Aorta (tissue), 5 donors: ENCODE results near the gene RNF166. TPM values are rescaled to one million over a fixed set of nuclear protein-coding genes. Genes with fewer than 3 reads are reported as not detected.

ENCODE experiments used
- ATAC-seq: fragments of 200-7000 bp; cut with Tn5 transposase; one replicate; pipeline ENCODE4 v1.9.1; 2022; ENCODE audit warnings: moderate library complexity; ENCODE audit not compliant: low FRiP score
- DNase-seq, 2 donors: peaks; one replicate each; pipeline ENCODE4 v3.0.0-alpha.2; 2020
- H3K27ac ChIP-seq, 2 donors: one replicate each; pipeline ENCODE4 v1.5.1; 2013; ENCODE audit warnings: low read length in 2 of 2, mild to moderate bottlenecking in 2 of 2, moderate library complexity in 2 of 2, control low read depth in 1 of 2, inconsistent platforms in 1 of 2, low read depth in 1 of 2
- H3K27me3 ChIP-seq, 2 donors: one replicate each; pipeline ENCODE4 v1.6.1; 2013; ENCODE audit warnings: control low read depth in 1 of 2, low read length in 1 of 2, mild to moderate bottlenecking in 1 of 2, moderate library complexity in 1 of 2; ENCODE audit not compliant: insufficient read depth in 2 of 2, control insufficient read depth in 1 of 2
- H3K36me3 ChIP-seq, 2 donors: one replicate each; pipeline ENCODE4 v1.6.1; 2013; ENCODE audit warnings: control low read depth in 1 of 2, low read length in 1 of 2, mild to moderate bottlenecking in 1 of 2; ENCODE audit not compliant: insufficient read depth in 2 of 2, control insufficient read depth in 1 of 2
- H3K4me1 ChIP-seq, 2 donors: one replicate each; pipeline ENCODE4 v1.6.1; 2013; ENCODE audit warnings: low read length in 2 of 2, control low read depth in 1 of 2, mild to moderate bottlenecking in 1 of 2, moderate library complexity in 1 of 2; ENCODE audit not compliant: insufficient read depth in 2 of 2, control insufficient read depth in 1 of 2
- H3K4me3 ChIP-seq, 2 donors: one replicate each; pipeline ENCODE4 v1.5.1; 2013; ENCODE audit warnings: low read length in 2 of 2, control low read depth in 1 of 2, mild to moderate bottlenecking in 1 of 2
- H3K9me3 ChIP-seq: one replicate; pipeline ENCODE4 v1.6.1; 2013; ENCODE audit warnings: mild to moderate bottlenecking, low read length; ENCODE audit not compliant: control insufficient read depth
- WGBS, 2 donors: extraction: QIAGEN DNeasy Blood & Tissue Kit; methylation state at CpG; one replicate each; pipeline ENCODE4 v1.1.7; 2013; 5-methylcytosine and 5-hydroxymethylcytosine counted together
- intact Hi-C, 2 donors: fragments of 100-400 bp; cut with DNase I; formaldehyde crosslinking; loops; one replicate each; pipeline versions ENCODE4 v1.14.2 to v1.15.0; 2022
- polyA plus RNA-seq, 2 donors: library from polyadenylated mRNA; stranded (reverse); fragments of 200-250 nt; gene quantifications; one replicate each; pipeline ENCODE4 v1.2.3, GENCODE V29; 2013
- total RNA-seq, 2 donors: library from RNA; stranded (reverse); fragmentation: NEBNext Ultra II Directional; extraction: Animal tissue kit (Norgen Biotek cat#: 25700); gene quantifications; one replicate each; pipeline ENCODE4 v1.2.1, GENCODE V29; 2021
- donor health status: healthy with polysubstance abuse.
- donor health status: Bipolar disorder and iron deficiency.
- donor health status: DM: no; HTN: no; CAD: no.
- donor health status: DM: no; HTN: no; CAD: no.
- donor health status: DM: yes; HTN: yes; CAD: no.

The RNF166 gene
- total and polyA plus RNA-seq, 4 donors, result 16.2 to 39.4 (median 22.7) TPM

DNA sequence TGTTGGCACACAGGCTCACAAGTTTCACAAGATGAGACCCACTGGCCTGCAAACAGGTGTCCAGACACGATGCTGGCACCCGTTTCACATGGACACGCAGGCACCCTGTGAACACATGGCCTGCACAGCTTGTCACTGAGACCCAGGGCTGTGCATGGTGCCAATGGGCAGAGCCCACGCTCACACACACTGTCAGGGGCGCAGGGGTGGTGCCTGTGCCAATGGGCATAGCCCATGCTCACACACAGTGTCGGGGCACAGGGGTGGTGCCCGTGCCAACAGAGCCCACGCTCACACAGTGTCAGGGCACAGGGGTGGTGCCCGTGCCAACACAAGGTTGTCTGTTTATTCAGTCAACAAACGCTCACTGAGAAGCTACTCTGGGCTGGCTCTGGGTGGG lies 29.4 kb upstream of the RNF166 start:
- H3K27me3 ChIP-seq, result no peaks in the 10 kb centered on the region
- H3K4me1 ChIP-seq, result no peaks in the 10 kb centered on the region
- no peak overlapping the region for H3K4me3 ChIP-seq
- WGBS, 2 donors, result 86 to 89% methylated on average over 10 of the region's 10 CpGs
- no peaks in the 10 kb centered on the region for H3K9me3 ChIP-seq
- no peak for ATAC-seq
- DNase-seq, result no peak
- H3K27ac ChIP-seq, result no peak overlapping the region
- intact Hi-C loops, result loop anchor here (5.0 to 10.0 kb wide), 3 partner anchors 122 to 482 kb away; partner anchors contain the start of genes ZNF778 (in 2 of the 2), GALNS (in 1 of the 2) and TRAPPC2L (in 1 of the 2)
- H3K36me3 ChIP-seq, result peaks cover 0 to 2% of the 10 kb centered on the region in 2 donors

- 92 to 94% methylated on average over 16 of the region's 16 CpGs for WGBS, 2 donors
- Histone ChIP-seq H3K36me3 (peaks cover 0 to 2% of the 10 kb centered on the region in 2 donors), H3K27me3 (no peaks in the 10 kb centered on the region), H3K4me3 (no peak overlapping the region), H3K4me1 (no peaks in the 10 kb centered on the region), H3K27ac (no peak overlapping the region), H3K9me3 (no peaks in the 10 kb centered on the region)
- no peak for DNase-seq
- no peak for ATAC-seq
- intact Hi-C loops, result loop anchor here (5.0 to 10.0 kb wide), 3 partner anchors 122 to 482 kb away; partner anchors contain the start of genes ZNF778 (in 2 of the 2), GALNS (in 1 of the 2) and TRAPPC2L (in 1 of the 2)
These were observed 28.9 kb upstream of the RNF166 start for GRCh38 chr16:88735121-88735520.

GRCh38 chr16:88734361-88734728 lies 28.1 kb upstream of the RNF166 start:
- Histone ChIP-seq H3K4me3 (no peak overlapping the region), H3K4me1 (no peaks in the 10 kb centered on the region), H3K27me3 (no peaks in the 10 kb centered on the region), H3K9me3 (no peaks in the 10 kb centered on the region), H3K36me3 (peaks cover 0 to 2% of the 10 kb centered on the region in 2 donors), H3K27ac (no peak overlapping the region)
- ATAC-seq, result no peak
- 93 to 94% methylated on average over 23 of the region's 23 CpGs for WGBS, 2 donors
- intact Hi-C loops, result loop anchor here in 1 of 2 donors (10.0 kb wide), 1 partner anchor 480 kb away; the partner anchor contains the start of gene ZNF778
- no peak for DNase-seq

DNA sequence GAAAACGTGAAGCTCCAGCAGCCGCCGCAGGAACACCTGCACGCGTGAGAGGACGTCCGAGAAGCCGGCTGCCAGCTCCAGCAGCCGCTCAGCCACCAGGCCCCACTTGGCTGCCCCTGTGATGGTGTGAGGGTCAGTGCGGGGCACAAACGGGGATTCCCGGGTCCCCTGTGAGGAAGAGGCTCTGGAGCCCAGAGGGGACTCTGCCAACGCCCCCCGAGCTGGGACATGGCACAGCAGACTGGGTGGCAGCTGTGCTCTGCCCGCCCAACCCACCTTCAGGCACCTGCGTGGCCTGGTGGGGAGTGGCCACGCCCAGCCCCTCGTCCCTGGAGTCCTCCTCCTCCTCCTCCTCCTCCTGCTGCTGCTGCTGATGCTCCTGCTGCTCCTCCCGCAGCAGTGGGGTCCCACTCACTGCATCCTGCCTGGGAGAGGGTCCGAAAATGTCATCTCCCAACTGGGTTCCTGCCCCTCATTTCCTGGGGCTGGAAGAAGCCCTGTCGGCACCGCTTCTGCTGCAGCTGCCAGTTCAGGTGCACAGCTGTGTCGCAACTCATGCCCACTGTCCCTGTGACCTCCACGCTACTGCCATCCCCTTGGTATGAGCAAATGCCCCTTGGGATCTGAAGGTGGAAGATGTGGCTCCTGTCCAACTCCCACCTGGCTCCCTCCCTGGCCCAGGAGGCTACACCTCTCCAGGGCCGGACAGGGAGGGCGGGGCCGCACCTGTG lies 27.6 kb upstream of the RNF166 start:
- Histone ChIP-seq H3K9me3 (no peaks in the 10 kb centered on the region), H3K27ac (no peak overlapping the region), H3K36me3 (peaks cover 0 to 2% of the 10 kb centered on the region in 2 donors), H3K4me3 (no peak overlapping the region), H3K4me1 (no peaks in the 10 kb centered on the region), H3K27me3 (no peaks in the 10 kb centered on the region)
- no peak for ATAC-seq
- WGBS, 2 donors, result 90 to 92% methylated on average over 26 to 27 of the region's 27 CpGs
- DNase-seq, result no peak
- intact Hi-C loops, result loop anchor here in 1 of 2 donors (10.0 kb wide), 1 partner anchor 481 kb away; the partner anchor contains the start of gene ZNF778

- ATAC-seq (no peak), DNase-seq (no peak)
- H3K36me3 ChIP-seq, result peaks cover 0 to 2% of the 10 kb centered on the region in 2 donors
- intact Hi-C loops, result loop anchor here in 1 of 2 donors (10.0 kb wide), 1 partner anchor 482 kb away; the partner anchor contains the start of gene ZNF778
- no peak overlapping the region for H3K4me3 ChIP-seq
- H3K9me3 ChIP-seq, result no peaks in the 10 kb centered on the region
- H3K4me1 ChIP-seq, result no peaks in the 10 kb centered on the region
- no peaks in the 10 kb centered on the region for H3K27me3 ChIP-seq
- WGBS, 2 donors, result 87 to 88% methylated on average over 12 to 13 of the region's 13 CpGs
- H3K27ac ChIP-seq, result no peak overlapping the region
These were observed 26.7 kb upstream of the RNF166 start for GRCh38 chr16:88732961-88733294.

- intact Hi-C loops, result loop anchor here in 1 of 2 donors (10.0 kb wide), 1 partner anchor 482 kb away; the partner anchor contains the start of gene ZNF778
- Histone ChIP-seq H3K4me1 (no peaks in the 10 kb centered on the region), H3K36me3 (peaks cover 0 to 2% of the 10 kb centered on the region in 2 donors), H3K9me3 (no peaks in the 10 kb centered on the region), H3K27ac (no peak overlapping the region), H3K4me3 (no peak overlapping the region), H3K27me3 (no peaks in the 10 kb centered on the region)
- WGBS, 2 donors, result 74% methylated on average over 30 of the region's 30 CpGs
- no peak for DNase-seq
- ATAC-seq, result no peak
These were observed 26.2 kb upstream of the RNF166 start for GRCh38 chr16:88732172-88732960.

- intact Hi-C loops, result loop anchor here in 1 of 2 donors (10.0 kb wide), 1 partner anchor 483 kb away; the partner anchor contains the start of gene ZNF778
These were observed 25.5 kb upstream of the RNF166 start for GRCh38 chr16:88731699-88732098.

DNA sequence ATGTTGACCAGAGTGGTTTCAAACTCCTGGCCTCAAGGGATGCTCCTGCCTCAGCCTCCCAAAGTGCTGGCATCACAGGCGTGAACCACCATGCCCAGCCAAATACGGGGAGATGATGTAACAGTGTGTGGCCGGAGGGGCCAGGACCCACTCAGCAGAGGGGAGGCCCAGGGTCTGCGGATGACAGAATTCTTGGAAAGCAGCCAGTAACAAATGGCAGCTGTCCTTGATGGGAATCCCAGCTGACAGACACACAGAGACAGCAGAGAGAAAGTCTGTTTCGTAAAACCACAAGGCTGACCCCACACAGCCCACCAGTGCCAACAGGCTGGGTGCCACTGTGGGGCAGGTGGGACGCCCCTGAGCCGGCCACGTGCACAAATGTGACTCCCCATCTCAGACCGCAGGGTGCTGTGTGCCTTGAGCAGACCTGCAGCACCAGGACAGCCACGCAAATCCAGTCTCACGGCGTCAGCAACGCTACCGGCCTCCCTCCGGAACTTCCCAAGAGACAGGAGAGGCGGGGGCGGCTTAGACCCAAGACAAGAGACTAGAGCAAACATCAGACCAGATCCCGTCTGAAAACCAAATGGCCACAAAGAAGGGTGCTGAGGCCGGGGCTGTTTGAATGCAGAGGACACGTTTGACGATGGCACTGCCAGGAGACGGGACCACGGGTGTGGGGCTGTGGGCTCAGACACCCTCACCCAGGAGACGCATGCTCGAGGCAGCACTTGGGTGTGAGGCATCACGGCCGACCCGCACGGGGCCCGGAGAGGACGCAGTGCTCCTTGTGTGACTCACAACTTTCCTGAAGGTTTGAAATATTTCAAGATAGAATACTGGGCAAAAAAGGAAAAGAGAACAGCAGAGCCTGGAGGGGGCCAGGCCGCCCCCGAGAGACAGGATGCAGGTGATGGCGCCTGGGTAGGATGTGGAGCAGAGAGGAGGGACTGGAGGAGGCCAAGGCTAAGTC lies 24.7 kb upstream of the RNF166 start:
- no peaks in the 10 kb centered on the region for H3K27me3 ChIP-seq
- H3K4me3 ChIP-seq, result no peak overlapping the region
- peaks cover 0 to 6% of the 10 kb centered on the region in 2 donors for H3K36me3 ChIP-seq
- no peaks in the 10 kb centered on the region for H3K4me1 ChIP-seq
- DNase-seq, result no peak
- H3K9me3 ChIP-seq, result no peaks in the 10 kb centered on the region
- ATAC-seq, result no peak
- H3K27ac ChIP-seq, result no peak overlapping the region
- intact Hi-C loops, result loop anchor here in 1 of 2 donors (10.0 kb wide), 1 partner anchor 484 kb away; the partner anchor contains the start of gene ZNF778
- 81 to 82% methylated on average over 34 of the region's 34 CpGs for WGBS, 2 donors

More at GRCh38 chr16:88731699-88732098, 25.5 kb upstream of the RNF166 start:
- H3K9me3 ChIP-seq, result no peaks in the 10 kb centered on the region
- ATAC-seq (no peak), DNase-seq (no peak)
- no peak overlapping the region for H3K27ac ChIP-seq
- WGBS, 2 donors, result 78 to 80% methylated on average over 15 of the region's 15 CpGs
- H3K4me1 ChIP-seq, result no peaks in the 10 kb centered on the region
- no peak overlapping the region for H3K4me3 ChIP-seq
- peaks cover 0 to 3% of the 10 kb centered on the region in 2 donors for H3K36me3 ChIP-seq
- no peaks in the 10 kb centered on the region for H3K27me3 ChIP-seq
